Activated CD4-positive, alpha-beta memory T cell treated with anti-CD3 and anti-CD28 coated beads, Interleukin-2, amount 10 ng/mL, durations not matched to agents 7 days and 5 days (primary cell): Measurements from ENCODE around the gene RFWD3. TPM values are rescaled to one million over a fixed set of nuclear protein-coding genes. Genes with fewer than 3 reads are reported as not detected.
A peak's percentile ranks its signal among the peaks of the same experiment; 100 is the strongest.

Experiments
- CTCF ChIA-PET: fragments of 350-600 bp; sonication (Branson Sonifier 250); formaldehyde crosslinking; loops from one replicate; lab custom pipeline; 2021; ENCODE audit warnings: antibody characterized with exemption, inconsistent platforms; lab: Charles Lee
- POLR2A ChIA-PET: fragments of 350-600 bp; sonication (Branson Sonifier 250); formaldehyde crosslinking; loops from one replicate; lab custom pipeline; 2021; ENCODE audit warnings: antibody characterized with exemption; lab: Charles Lee
- DNase-seq: peaks from one replicate; pipeline ENCODE4 v3.0.0-alpha.2; 2020
- H3K27ac Mint-ChIP-seq: one replicate; pipeline ENCODE4 v1.8.0; 2021; ENCODE audit warnings: mild to moderate bottlenecking, mixed read lengths
- H3K27me3 Mint-ChIP-seq: one replicate; pipeline ENCODE4 v1.8.0; 2021; ENCODE audit warnings: mixed read lengths
- H3K36me3 Mint-ChIP-seq: one replicate; pipeline ENCODE4 v1.8.0; 2021; ENCODE audit warnings: low read depth, mixed read lengths
- H3K4me1 Mint-ChIP-seq: one replicate; pipeline ENCODE4 v1.8.0; 2021; ENCODE audit warnings: mixed read lengths
- H3K4me3 Mint-ChIP-seq: one replicate; pipeline ENCODE4 v1.8.0; 2021; ENCODE audit warnings: mild to moderate bottlenecking, mixed read lengths
- H3K9me3 Mint-ChIP-seq: one replicate; pipeline ENCODE4 v1.8.0; 2021; ENCODE audit warnings: mixed read lengths
- total RNA-seq, 2 experiments: library from RNA; stranded (reverse); gene quantifications; one replicate each; pipeline ENCODE4 v1.2.3, GENCODE V29; 2021

Gene RFWD3
- total RNA-seq, 2 experiments from 2014 or later = 99.5 to 107 TPM

DNA sequence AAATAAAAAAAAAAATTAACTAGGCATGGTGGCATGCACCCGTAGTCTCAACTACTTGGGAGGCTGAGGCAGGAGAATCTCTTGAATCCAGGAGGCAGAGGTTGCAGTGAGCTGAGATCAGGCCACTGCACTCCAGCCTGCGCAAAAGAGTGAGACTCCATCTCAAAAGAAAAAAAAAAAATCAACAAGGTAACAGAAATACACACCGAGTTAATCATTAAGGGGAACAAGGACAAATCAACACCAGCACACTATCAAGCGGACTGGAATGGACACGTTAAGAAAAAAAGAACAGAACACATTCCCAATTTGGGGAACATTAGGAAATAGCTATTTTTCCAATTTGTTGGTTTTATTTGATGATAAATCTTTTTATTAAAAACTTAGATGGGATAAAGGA lies 31.4 kb downstream of the RFWD3 start:
- no peaks in the 10 kb centered on the region for H3K27me3 Mint-ChIP-seq
- POLR2A ChIA-PET = interaction anchor here (2.3 kb wide), 1 partner anchor 31 kb away, joined by 9 read pairs; the partner anchor contains the start of gene RFWD3
- H3K4me3 Mint-ChIP-seq = no peak overlapping the region
- CTCF ChIA-PET = interaction anchor here (0.9 to 1.3 kb wide), 2 partner anchors 16 to 92 kb away, joined by 4 read pairs; no protein-coding TSS in a partner anchor
- DNase-seq = no peak
- peaks cover 67% of the 10 kb centered on the region for H3K36me3 Mint-ChIP-seq
- peaks cover 2% of the 10 kb centered on the region for H3K4me1 Mint-ChIP-seq
- H3K27ac Mint-ChIP-seq = no peak overlapping the region
- H3K9me3 Mint-ChIP-seq = no peaks in the 10 kb centered on the region

DNA sequence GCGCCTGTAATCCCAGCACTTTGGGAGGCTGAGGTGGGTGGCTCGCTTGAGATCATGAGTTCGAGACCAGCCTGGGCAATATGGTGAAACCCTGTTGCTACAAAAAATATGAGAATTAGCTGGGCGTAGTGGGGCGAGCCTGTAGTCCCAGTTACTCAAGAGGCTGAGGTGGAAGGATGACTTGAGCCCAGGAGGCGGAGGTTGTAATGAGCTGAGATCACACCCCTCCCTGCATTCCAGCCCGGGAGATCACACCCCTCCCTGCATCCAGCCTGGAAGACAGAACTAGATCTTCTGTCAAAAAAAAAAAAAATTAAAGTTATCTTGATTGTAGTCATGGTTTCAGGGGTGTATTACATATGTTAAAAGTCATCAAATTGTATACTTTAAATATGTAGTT lies 33.0 kb downstream of the RFWD3 start:
- no peaks in the 10 kb centered on the region for H3K27me3 Mint-ChIP-seq
- peaks cover 73% of the 10 kb centered on the region for H3K36me3 Mint-ChIP-seq
- POLR2A ChIA-PET = interaction anchor here (0.9 kb wide), 1 partner anchor 33 kb away, joined by 4 read pairs; the partner anchor contains the start of gene RFWD3

GRCh38 chr16:74627506-74628220 lies 39.0 kb downstream of the RFWD3 start:
- H3K27ac Mint-ChIP-seq = peak overlapping the region; percentile 25
- no peaks in the 10 kb centered on the region for H3K27me3 Mint-ChIP-seq
- no peak for DNase-seq
- H3K9me3 Mint-ChIP-seq = no peaks in the 10 kb centered on the region
- CTCF ChIA-PET = interaction anchor here (1.3 kb wide), 2 partner anchors 22 to 24 kb away, joined by 3 read pairs; no protein-coding TSS in a partner anchor
- POLR2A ChIA-PET = no interaction called here
- no peak overlapping the region for H3K4me3 Mint-ChIP-seq
- peaks cover 90% of the 10 kb centered on the region for H3K36me3 Mint-ChIP-seq
- H3K4me1 Mint-ChIP-seq = peaks cover 27% of the 10 kb centered on the region

More for the DNA sequence above, 33.0 kb downstream of the RFWD3 start:
- CTCF ChIA-PET = no interaction called here
- no peak for DNase-seq
- peaks cover 6% of the 10 kb centered on the region for H3K4me1 Mint-ChIP-seq
- no peaks in the 10 kb centered on the region for H3K9me3 Mint-ChIP-seq
- H3K27ac Mint-ChIP-seq = no peak overlapping the region
- H3K4me3 Mint-ChIP-seq = no peak overlapping the region

GRCh38 chr16:74626741-74627416 lies 39.8 kb downstream of the RFWD3 start:
- H3K27me3 Mint-ChIP-seq = no peaks in the 10 kb centered on the region
- H3K36me3 Mint-ChIP-seq = peaks cover 91% of the 10 kb centered on the region
- peaks cover 27% of the 10 kb centered on the region for H3K4me1 Mint-ChIP-seq
- H3K4me3 Mint-ChIP-seq = no peak overlapping the region
- no peak for DNase-seq
- H3K9me3 Mint-ChIP-seq = no peaks in the 10 kb centered on the region
- ChIA-PET CTCF (no interaction called here), POLR2A (interaction anchor here (1.3 kb wide), 1 partner anchor 40 kb away, joined by 3 read pairs; the partner anchor contains the start of gene RFWD3)
- H3K27ac Mint-ChIP-seq = peak overlapping the region; percentile 17

- DNase-seq = no peak
- CTCF ChIA-PET = interaction anchor here (0.7 to 1.1 kb wide), 3 partner anchors 13 to 64 kb away, joined by 3 read pairs; no protein-coding TSS in a partner anchor
- H3K4me3 Mint-ChIP-seq = no peak overlapping the region
- H3K9me3 Mint-ChIP-seq = no peaks in the 10 kb centered on the region
- H3K36me3 Mint-ChIP-seq = peaks cover 93% of the 10 kb centered on the region
- H3K4me1 Mint-ChIP-seq = peaks cover 29% of the 10 kb centered on the region
- H3K27me3 Mint-ChIP-seq = no peaks in the 10 kb centered on the region
- POLR2A ChIA-PET = interaction anchor here (0.7 to 1.3 kb wide), 3 partner anchors 41 to 150 kb away, joined by 3 read pairs; partner anchors contain the start of gene RFWD3
- no peak overlapping the region for H3K27ac Mint-ChIP-seq
Observed at GRCh38 chr16:74625500-74626350, 41.0 kb downstream of the RFWD3 start.

DNA sequence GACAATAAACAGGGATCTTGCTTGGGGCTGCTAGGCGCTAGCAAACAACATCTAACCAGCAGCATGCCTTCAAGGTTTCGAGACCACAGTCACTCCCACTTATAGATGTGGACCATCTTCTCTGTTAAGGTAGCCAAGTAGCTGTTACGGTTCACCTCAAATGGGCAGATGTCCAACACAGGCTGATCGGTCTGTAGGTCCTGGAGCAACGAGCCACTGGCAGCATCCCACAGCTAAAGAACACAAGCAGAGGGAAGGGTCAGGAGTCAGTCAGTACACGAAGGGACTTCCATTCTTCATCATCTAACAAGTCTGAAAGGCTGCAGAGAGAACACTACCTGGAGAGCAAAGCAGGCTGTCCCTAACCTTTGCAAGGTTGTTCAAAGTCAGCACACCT lies 42.8 kb downstream of the RFWD3 start:
- Mint-ChIP-seq H3K4me1 (peaks cover 24% of the 10 kb centered on the region), H3K36me3 (peaks cover 89% of the 10 kb centered on the region), H3K27me3 (no peaks in the 10 kb centered on the region), H3K27ac (no peak overlapping the region), H3K4me3 (no peak overlapping the region), H3K9me3 (no peaks in the 10 kb centered on the region)
- CTCF ChIA-PET = interaction anchor here (1.6 kb wide), 1 partner anchor 17 kb away, joined by 3 read pairs; the partner anchor contains the start of gene GLG1
- POLR2A ChIA-PET = interaction anchor here (0.9 kb wide), 1 partner anchor 42 kb away, joined by 3 read pairs; the partner anchor contains the start of gene RFWD3
- no peak for DNase-seq

GRCh38 chr16:74623214-74623838 lies 43.4 kb downstream of the RFWD3 start:
- POLR2A ChIA-PET = interaction anchor here (0.9 kb wide), 2 partner anchors 44 to 66 kb away, joined by 3 read pairs; no protein-coding TSS in a partner anchor
- Mint-ChIP-seq H3K9me3 (no peaks in the 10 kb centered on the region), H3K27me3 (no peaks in the 10 kb centered on the region), H3K4me1 (peaks cover 22% of the 10 kb centered on the region), H3K4me3 (no peak overlapping the region), H3K36me3 (peaks cover 84% of the 10 kb centered on the region), H3K27ac (peak overlapping the region; percentile 13)
- DNase-seq = no peak
- CTCF ChIA-PET = interaction anchor here (0.7 to 1.6 kb wide), 14 partner anchors 12 to 162 kb away, joined by 3 to 7 read pairs (median 4); partner anchors contain the start of gene GLG1

- H3K9me3 Mint-ChIP-seq = no peaks in the 10 kb centered on the region
- peaks cover 13% of the 10 kb centered on the region for H3K4me1 Mint-ChIP-seq
- DNase-seq = no peak
- H3K36me3 Mint-ChIP-seq = peaks cover 79% of the 10 kb centered on the region
- CTCF ChIA-PET = interaction anchor here (0.6 to 1.5 kb wide), 11 partner anchors 12 to 154 kb away, joined by 3 to 6 read pairs (median 3); partner anchors contain the start of gene GLG1
- H3K27ac Mint-ChIP-seq = no peak overlapping the region
- no peaks in the 10 kb centered on the region for H3K27me3 Mint-ChIP-seq
- no peak overlapping the region for H3K4me3 Mint-ChIP-seq
- POLR2A ChIA-PET = interaction anchor here (0.9 kb wide), 1 partner anchor 64 kb away, joined by 3 read pairs; no protein-coding TSS in a partner anchor
Observed at GRCh38 chr16:74622005-74622404, 44.7 kb downstream of the RFWD3 start.

DNA sequence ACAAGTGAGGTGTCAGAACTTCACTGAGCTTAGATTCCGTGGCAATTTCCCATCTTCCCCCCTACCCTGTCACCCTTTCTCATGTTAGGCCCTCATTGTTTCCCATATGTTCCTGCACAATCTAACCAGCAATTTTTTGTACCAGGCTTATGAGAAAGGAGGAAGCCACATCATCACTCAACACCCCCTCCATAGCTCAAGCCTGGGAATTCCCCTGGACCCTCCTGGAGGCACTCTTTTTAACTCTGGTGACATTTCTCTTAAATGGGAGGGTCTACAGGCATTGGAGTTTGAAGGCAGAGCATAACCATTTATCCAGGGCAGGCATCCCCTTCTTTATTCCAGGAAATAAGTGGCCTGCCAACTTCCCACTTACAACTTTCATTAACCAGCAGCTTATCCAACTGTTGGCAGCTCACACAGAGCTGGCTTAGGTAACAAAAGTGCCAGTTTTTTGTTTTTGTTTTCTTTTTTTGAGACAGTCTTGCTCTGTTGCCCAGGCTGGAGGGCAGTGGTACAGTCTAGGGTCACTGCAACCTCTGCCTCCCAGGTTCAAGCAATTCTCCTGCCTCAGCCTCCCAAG lies 49.4 kb downstream of the RFWD3 start:
- Mint-ChIP-seq H3K9me3 (no peaks in the 10 kb centered on the region), H3K36me3 (peaks cover 47% of the 10 kb centered on the region), H3K4me3 (no peak overlapping the region), H3K4me1 (peaks cover 2% of the 10 kb centered on the region), H3K27ac (no peak overlapping the region), H3K27me3 (no peaks in the 10 kb centered on the region)
- ChIA-PET CTCF (interaction anchor here (0.6 kb wide), 1 partner anchor 14 kb away, joined by 3 read pairs; no protein-coding TSS in a partner anchor), POLR2A (interaction anchor here (0.7 to 1.7 kb wide), 4 partner anchors 10 to 179 kb away, joined by 3 to 11 read pairs (median 4); partner anchors contain the start of gene GLG1)
- DNase-seq = no peak

GRCh38 chr16:74611721-74612120 lies 55.0 kb downstream of the RFWD3 start:
- POLR2A ChIA-PET = no interaction called here
- no peak for DNase-seq
- Mint-ChIP-seq H3K36me3 (peaks cover 22% of the 10 kb centered on the region), H3K4me3 (no peak overlapping the region), H3K9me3 (no peaks in the 10 kb centered on the region), H3K27ac (no peak overlapping the region), H3K4me1 (peaks cover 26% of the 10 kb centered on the region), H3K27me3 (no peaks in the 10 kb centered on the region)
- CTCF ChIA-PET = no interaction called here

- POLR2A ChIA-PET = interaction anchor here (0.8 to 4.6 kb wide), 5 partner anchors 15 to 170 kb away, joined by 3 to 41 read pairs (median 3); partner anchors contain the start of gene RFWD3
- H3K27ac Mint-ChIP-seq = peak overlapping the region; percentile 60
- H3K36me3 Mint-ChIP-seq = peaks cover 36% of the 10 kb centered on the region
- CTCF ChIA-PET = interaction anchor here (0.7 kb wide), 1 partner anchor 32 kb away, joined by 3 read pairs; no protein-coding TSS in a partner anchor
- peaks cover 45% of the 10 kb centered on the region for H3K4me1 Mint-ChIP-seq
- no peaks in the 10 kb centered on the region for H3K27me3 Mint-ChIP-seq
- peak; percentile 53 for DNase-seq
- H3K4me3 Mint-ChIP-seq = peak overlapping the region; percentile 36
- no peaks in the 10 kb centered on the region for H3K9me3 Mint-ChIP-seq
Observed at GRCh38 chr16:74608944-74609343, 57.7 kb downstream of the RFWD3 start.
